ENCODE results near the gene PEX12. TPM values are rescaled to one million over a fixed set of nuclear protein-coding genes. Genes with fewer than 3 reads are reported as not detected.
"Not testable (repeated sequence)": the region's sequence is repeated elsewhere in the genome, so short reads cannot be mapped to it uniquely, and the experiment has no call there.

PEX12 gene
- 3.8 and 6.1 TPM in 2 replicates for total RNA-seq (2014; rRNA removed; shearing (Covaris generic))

DNA sequence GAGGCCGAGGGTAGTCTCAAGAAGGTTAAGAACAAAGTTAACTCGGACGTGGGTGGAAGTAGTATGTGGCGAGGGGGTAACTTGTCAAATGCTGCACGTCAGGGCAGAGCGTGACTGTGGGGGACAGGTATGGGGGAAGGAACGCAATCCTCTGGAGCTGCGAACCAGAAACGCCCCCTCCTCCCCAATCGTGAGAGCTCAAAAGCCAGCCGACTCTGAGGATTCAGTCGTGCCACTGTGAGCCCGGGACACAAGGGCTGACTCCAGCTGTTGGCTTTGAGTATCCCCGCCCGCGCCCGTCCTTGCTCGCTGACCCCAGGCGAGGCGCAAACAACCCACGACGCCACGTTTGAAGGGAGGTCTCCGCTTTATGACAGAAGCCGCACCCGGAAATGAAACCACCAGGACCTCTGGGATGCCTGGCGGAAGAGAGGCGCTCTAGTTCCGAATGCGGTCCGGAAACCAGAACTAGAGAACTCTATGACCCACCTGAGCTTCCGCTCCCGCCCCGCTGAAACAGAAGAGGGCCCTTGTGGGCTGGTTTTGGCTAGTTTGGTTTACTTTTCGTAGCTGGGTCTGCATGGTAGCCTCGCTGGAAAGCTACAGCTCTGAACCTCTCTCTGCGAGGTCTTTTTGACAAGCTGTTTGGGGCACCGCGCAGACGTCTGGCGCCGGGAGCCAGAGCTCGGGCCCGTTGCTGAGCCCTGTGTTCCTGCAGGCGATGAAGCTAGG lies at the start of gene PEX12:
TSS of gene PEX12 (minus strand) at position 375 of the 732 bp plus-strand sequence. CDS start 550 bp downstream, outside the sequence.
- DNase-seq (ENCODE audit: low spot score) = peak; percentile 97

DNA sequence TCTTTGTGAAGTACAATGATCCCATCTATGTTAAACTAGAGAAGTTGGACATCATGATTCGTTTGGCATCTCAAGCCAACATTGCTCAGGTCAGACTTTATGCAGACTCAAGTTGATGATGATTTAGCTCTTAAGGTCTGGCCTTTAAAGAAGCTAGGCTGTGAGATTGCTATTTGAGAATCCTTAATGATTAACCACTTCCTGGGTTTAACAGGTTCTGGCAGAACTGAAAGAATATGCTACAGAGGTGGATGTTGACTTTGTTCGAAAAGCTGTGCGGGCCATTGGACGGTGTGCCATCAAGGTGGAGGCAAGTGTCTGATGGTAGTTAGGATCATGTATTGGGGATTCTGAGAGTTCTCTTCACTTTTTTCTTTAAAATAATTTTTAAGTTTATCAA lies 49.0 kb upstream of the PEX12 start:
- peak; percentile 53 for DNase-seq (ENCODE audit: low spot score)

DNA sequence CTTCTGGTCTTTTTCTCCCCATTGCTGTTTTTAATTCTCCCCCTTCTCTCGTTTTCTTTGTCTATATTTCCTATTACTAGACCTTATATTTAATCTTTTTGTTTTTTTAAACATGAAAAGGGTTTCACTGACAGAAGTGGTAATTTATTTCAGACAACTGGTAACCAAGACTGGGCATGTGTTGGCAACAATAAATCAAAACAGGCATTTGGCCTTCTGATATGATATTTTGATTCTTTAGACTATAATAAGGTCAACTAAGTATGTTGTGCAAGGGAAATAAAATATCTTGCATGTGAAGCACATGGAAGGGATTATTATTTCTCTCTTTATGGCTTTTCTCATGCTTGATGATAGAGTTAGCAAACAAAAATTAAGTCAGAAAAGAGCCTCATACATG lies 43.4 kb upstream of the PEX12 start:
- no peak for DNase-seq (ENCODE audit: low spot score)

DNA sequence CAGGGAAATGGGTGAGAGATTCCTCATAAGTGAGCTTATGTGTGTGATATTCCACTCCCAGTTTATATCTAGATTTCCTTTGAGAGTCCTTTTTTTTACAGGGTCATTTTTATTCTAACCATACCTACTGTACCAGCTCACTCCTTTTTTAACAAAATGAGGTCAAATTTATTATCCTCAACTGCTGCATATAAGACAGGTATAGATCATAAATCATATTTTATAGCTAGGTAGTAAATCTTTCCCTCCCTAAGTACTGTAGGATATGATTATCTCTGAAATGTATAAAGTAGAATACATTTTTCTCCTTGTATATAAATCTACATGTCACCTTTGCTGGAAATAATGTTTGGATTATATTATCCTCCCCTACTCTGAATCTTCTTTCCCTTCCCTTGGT lies 40.3 kb upstream of the PEX12 start:
- DNase-seq (ENCODE audit: low spot score) = no peak

DNA sequence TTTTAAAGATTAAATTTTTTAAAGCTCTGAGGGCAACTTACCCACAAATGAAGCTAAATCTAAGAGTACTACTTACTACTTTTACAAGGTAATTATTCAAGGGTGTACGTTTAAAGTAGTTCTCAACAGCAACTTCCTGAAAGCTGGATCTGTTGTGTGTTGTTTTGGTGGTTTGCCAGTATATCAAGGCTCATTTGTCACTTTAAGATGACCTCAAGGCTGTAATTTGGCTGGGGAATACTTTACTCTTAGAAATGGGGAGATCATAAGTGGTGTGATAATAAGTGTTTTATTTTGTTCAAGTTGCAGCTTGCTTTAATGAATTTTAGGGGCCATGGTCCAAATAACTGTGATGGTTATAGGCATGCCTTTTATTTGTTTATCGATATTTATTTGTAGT lies 39.1 kb upstream of the PEX12 start:
- no peak for DNase-seq (ENCODE audit: low spot score)

DNA sequence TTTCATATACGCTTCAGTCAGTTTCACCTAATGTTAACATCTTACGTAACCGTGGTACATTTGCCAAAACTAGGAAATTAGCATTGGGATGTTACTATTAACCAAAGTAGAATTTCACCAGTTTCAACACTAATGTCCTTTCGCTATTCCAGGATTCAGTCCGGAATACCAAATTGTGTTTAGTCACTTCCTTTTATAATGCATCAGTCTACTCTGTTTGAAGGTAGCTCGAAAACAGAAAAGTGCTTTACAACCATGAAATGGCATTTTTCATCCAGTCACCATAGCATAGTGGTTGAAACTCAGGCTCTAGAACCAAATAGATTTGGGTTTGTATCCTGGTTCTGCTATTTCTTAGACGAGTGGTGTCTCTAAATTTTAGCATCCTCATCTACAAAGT lies 38.2 kb upstream of the PEX12 start:
- no peak for DNase-seq (ENCODE audit: low spot score)

DNA sequence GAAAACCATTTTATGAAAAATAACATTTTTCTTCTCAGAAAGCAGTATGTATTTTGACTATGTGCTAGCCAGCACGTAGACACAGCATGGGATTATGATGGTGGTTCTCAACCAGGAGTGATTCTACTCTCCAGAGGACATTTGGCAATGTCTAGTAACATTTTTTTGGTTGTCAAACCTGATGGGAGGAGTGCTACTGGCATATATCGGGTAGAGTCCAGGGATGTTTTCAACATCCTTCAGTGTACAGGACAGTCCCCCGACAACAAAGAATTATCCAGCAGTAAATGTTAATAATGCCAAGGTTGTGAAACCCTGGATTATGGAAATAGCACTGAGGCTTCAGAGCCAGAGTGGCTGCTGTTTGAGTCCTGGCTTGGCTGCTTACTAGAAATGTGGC lies 36.4 kb upstream of the PEX12 start:
- no peak for DNase-seq (ENCODE audit: low spot score)

DNA sequence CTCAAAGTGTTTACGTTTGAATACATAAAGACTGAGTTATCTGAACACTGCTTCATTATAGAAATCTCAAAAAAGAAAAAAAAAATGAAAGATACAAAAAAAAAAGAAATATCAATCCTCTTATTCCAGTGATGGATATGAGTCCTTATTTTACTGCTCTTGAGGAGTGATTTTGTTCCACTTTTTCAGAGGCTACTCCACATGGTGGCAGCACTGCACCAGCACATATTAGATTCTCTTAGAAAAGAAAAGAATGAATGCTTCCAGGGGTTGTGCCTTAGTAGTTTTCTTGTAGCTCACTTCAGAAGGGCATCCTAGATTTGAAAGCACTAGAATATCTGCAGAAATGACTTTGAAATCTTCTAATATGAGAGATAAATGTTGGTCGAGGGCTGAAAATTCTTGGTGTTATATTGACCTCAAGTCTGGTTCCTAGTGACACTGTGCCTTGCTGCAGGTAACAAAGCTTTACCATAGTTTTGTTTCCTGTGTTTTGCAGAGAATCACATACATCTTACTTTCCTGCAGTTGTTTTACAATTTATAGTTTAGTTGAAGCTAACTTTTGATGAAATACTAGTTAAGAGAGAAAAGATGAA lies 34.7 kb upstream of the PEX12 start:
- peak; percentile 78 for DNase-seq (ENCODE audit: low spot score)

DNA sequence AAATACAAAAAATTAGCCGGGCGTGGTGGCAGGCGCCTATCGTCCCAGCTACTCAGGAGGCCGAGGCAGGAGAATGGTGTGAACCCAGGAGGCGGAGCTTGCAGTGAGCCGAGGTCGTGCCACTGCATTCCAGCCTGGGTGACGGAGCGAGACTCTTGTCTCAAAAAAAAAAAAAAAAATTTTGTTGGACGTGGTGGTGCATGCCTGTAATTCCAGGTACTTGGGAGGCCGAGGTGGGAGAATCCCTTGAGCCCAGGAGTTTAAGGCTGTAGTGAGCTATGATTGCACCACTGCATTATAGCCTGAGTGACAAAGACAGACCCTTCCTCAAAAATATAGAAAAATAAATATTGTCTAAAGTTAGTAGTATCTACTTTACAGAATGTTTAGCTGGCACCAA lies 32.4 kb upstream of the PEX12 start:
- not testable (repeated sequence) for DNase-seq (ENCODE audit: low spot score)

DNA sequence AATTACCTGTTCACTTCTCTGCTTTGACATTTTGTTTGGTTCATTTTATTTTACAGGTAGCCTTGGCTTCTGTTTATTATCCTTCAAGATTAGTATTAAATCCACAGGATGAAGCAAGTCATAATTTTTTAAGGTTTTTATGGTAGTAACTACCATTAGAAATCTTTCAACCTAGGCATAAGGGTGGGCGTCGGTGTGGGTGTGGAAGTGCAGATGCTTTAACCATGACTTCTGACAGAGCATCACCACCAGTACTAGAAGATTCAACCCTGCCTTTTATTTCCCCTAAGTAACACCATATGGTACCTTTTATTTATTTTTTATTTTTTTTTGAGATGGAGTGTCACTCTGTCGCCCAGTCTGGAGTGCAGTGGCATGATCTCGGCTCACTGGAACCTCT lies 31.5 kb upstream of the PEX12 start:
- no peak for DNase-seq (ENCODE audit: low spot score)

DNA sequence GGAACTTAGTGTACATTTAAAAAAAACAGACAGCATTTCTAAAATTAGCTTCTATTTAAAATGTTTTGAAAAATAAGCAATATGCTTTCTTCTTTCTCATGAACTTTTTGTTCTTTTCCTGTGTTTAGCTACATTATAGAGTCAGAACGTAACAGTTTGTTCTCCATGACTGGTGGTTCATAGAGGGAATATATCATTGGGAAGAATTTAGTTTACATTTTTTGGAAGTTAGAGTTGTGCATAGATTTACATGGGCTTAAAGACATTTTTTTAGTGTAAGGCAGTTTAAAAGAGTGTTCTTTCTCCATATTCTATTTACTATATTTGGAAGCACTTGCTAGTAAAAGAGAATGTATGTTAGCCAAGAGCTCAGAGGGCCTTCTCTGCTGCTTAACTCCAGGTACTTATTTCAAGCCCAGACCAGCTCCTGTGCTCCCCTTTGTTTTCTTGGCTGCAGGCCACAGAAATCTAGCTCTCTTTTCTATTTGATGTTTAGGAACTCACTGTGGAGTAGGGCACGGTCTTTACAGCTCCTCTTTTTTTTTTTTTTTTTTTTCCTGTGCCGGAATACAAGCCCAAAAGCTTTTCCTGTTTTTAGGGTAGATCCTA lies 29.0 kb upstream of the PEX12 start:
- no peak for DNase-seq (ENCODE audit: low spot score)

DNA sequence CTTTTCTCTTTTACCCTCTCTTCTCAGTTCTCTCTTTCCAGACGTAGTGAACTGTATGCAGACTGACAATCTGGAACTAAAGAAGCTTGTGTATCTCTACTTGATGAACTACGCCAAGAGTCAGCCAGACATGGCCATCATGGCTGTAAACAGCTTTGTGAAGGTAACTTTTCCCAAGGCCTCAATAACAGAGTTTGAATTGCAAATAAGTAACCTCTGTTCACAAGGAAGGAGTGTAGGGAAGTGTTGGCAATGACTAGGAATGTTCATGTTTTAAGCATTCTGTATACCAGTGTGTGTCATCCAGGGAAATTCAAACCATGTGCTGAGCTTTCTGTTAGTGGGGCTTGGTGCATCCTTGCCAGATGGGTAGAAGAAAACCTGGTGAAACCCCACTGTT lies 27.3 kb upstream of the PEX12 start:
- DNase-seq (ENCODE audit: low spot score) = no peak

DNA sequence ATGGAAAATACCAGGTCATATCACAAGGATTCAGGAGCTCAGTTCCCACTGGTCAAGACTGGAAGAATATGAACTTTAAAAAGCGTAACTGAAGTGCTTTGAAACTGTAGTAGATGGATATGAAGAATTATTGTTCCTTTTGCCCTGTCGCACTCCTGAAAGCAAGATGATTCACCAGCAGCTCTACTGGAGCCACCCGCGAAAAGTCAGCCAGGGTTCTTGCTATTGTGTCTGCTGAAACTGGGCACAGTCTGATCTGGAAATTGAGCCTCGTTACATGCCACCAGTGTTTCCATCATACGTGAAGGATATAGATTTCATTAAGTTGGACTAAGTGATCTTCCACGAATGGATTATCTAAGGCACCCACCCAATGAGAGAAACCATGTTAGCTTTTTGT lies 25.3 kb upstream of the PEX12 start:
- DNase-seq (ENCODE audit: low spot score) = no peak

DNA sequence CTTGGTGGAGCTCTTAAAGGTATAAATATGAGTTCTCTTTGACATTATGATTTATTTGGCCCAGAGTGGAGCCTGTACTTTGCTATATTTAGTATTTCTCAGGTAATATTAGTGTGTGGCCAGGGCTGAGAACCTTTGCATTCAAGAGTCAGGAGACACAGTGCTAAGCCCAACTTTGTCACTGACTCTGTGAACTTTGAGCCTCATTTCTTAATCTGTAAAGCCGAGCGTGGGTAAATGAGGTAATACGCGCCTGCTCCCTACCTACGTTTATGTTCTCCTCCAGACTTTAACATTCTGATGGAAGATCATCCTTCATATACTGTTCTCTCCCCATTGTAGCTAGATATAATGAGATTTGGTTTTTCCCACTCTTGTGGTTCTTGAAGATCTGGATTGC lies 19.2 kb upstream of the PEX12 start:
- DNase-seq (ENCODE audit: low spot score) = no peak

DNA sequence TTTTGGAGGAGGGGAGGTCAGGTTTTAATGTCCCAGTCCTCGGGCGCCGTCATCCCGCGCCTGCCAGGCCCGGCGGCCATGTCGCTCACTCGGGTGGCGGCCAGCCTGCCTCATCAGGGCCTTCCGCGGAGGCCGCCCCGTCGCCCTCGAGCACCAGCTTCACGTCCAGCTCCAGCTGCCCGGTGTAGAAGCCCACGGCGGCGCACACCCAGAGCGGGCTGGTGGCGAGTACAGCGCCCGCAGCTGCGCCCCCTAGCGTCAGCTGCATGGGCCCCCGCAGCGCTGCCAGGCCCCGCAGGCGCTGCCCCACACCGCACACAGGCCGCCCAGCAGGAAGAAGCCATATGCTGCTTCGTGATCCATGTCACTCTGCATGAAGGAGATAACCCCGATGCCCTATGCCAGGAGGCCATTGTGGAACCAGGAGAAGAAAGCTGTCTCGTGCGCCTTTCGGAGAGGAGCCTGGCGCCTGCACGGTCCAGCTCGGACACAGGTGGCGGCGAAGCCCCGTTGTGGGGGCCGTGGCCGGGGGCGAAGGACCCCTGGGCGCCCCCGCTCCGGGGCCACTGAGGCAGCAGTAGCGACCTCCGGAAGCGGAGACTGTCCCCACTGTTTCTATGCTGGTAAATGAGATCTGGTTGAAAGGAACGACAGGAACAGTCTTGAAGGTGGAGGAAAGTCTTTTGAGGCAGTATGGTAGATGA lies 18.3 kb upstream of the PEX12 start:
- DNase-seq (ENCODE audit: low spot score) = no peak

DNA sequence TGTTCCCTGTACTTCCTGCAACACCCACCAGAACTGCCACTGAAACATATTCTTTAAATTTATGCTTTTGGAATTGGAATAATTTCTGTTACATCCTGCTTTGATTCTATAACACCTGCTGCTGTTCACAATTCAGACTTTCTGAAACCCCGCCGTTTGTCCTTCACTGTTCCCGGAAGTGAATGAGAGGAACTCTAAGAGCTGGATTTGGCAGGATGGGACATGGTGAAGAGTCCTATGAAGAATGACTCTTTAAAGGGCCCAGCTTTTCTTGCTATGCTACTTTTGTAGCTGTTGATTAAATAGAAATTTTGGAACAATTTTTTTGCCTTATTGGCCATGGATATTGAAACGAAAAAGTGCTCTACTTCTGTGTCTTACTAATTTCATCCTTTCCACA lies 17.7 kb upstream of the PEX12 start:
- DNase-seq (ENCODE audit: low spot score) = no peak

DNA sequence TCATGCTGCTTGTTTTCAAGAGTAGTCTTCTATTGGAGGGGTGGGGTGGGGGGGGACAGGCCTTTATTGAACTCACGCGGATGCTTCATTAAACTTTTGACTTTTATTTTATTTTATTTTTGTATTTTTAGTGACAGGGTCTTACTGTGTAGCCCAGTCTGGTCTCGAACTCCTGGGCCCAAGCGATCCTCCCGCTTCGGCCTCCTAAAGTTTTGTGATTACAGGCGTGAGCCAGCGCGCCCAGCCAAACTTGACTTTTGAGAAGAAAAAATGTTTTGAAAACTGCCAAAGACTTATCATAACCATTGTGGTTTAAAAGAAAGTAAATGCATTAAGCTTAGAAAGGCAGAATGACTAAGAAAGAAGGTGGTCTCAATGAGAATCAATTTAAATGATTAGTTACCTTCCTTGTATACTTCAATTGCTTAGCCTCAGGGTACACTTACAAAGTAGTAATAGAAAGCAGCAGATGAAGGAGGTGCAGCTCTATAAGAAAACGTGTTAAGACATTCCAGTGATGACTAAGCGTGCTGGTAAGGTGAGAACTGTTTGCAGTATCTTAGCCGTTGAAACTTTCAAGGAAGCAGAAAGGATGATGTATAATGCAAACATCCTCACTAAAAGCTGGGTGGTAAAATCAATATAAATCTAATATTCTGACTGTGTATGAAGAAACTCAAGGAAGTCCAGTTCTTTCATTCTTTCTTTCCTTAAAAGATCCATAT lies 10.0 kb upstream of the PEX12 start:
- DNase-seq (ENCODE audit: low spot score) = peak; percentile 92

DNA sequence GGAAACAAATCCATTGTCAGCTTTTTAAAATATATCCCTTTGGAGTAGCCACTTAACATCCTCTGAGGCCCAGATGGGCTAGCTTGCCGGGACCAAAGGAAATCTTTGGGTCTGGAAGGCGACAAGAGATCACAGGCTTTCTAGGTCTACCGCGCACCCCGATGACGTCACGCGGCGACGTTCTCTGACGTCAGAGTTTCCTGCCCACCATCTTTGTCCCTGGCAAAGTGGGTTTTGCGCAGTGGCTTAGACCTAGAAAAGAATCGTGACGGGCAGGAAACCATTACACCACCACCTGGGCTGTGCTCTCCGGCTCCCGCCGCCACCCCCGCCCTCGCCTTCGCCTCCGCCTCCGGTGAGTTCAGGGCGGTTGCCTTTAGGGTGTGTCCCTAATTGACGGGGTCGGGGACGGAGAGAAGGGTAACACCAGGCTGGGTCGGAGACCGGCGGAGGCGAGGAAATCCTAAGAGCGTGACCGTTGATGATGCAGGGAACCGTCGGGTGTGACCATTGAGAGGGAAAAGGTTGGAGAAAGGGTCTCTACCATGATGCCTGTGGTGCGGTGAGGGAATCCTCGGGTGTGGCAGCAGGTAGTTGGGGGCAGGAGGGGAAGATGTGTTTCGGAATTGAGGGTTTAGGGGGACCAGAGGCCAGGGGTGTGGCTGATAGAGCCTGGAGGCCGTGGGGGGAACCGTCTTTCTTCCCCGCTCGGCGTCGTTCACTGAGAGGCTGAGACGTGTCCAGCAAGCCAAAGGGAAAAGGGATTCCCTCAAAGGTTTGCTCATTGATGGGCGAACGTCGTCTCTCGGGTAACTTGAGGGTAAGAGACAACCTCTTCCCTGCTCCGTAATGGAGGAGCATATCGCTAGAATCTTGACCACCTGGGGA lies 8.9 kb upstream of the PEX12 start, which contains the start of gene AP2B1:
TSS of gene AP2B1 (plus strand) at position 249 of the 888 bp plus-strand sequence. CDS start 6,709 bp downstream, outside the sequence.
- DNase-seq (ENCODE audit: low spot score) = peak; percentile 100

DNA sequence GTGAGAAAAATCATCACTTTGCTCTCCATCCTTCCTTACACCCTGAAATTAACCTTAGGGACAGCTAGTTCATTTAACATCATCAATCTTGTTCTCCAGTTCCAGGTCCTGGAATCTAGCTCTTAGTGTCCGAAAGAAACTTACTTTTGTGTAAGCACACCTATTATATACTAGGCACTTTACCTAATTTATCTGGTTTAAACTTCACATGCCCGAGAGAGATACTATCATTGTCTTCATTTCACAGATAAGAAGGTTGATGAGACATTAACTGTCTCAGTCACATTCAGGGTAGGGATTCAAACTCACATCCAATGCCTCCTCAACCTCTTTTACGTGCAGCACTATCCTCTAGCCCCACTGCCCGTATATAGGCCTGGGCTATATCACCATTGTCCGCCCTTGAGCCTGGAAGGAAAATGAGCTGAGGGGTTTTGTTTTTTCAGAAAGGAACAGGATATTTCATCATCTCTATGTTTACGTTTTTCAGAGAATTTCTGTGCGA lies 8.2 kb upstream of the PEX12 start:
- DNase-seq (ENCODE audit: low spot score) = no peak

DNA sequence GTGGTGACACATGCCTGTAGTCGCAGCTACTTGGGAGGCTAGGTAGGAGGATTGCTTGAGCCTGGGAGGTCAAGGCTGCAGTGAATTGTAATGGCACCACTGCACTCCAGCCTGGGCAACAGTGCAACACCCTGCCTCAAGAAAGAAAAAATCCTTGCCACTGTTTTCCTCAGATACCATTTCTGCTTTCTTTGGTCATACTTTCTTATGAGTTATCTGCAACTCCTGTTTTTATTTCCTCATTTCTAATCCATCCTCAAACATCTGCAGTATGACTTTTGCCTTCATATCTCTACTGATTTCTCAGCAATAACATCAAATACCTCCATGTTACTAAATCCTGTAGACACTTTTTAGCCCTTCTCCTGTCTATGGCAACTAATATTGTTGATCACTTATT lies 5.7 kb upstream of the PEX12 start:
- DNase-seq (ENCODE audit: low spot score) = no peak

Measured in HT-29 (cell line).